ENCODE measurements around the gene GRK4.
"Not testable (repeated sequence)": the region's sequence is repeated elsewhere in the genome, so short reads cannot be mapped to it uniquely, and the experiment has no call there.

The GRK4 gene

DNA sequence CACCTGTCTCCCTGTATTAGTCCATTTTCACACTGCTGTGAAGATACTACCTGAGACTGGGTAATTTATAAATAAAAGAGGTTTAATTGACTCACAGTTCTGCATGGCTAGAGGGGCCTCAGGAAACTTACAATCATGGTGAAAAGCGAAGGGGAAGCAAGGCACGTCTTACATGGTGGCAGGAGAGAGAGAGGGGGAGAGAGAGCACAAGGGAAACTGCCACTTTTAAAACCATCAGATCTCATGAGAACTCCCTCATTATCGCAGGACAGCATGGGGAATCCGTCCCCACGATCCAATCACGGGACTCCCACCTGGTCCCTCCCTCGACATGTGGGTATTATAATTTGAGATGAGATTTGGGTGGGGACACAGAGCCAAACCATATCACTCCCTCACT, 20.3 kb downstream of the GRK4 start:
- DNase-seq; in situ Hi-C loops (cut with HindIII; ENCODE audit: low pct_ligation_motif_present, low pct_unique_long_range_greater_than_20kb, low sequenced_read_pairs): not testable (repeated sequence)

- in situ Hi-C loops (cut with HindIII; ENCODE audit: low pct_ligation_motif_present, low pct_unique_long_range_greater_than_20kb, low sequenced_read_pairs) = no loop called here
- DNase-seq = no peak
These were observed 27.9 kb downstream of the GRK4 start for GRCh38 chr4:2991243-2991642.

GRCh38 chr4:2994917-2995316, 31.5 kb downstream of the GRK4 start:
- DNase-seq = no peak
- in situ Hi-C loops (cut with HindIII; ENCODE audit: low pct_ligation_motif_present, low pct_unique_long_range_greater_than_20kb, low sequenced_read_pairs) = no loop called here

DNA sequence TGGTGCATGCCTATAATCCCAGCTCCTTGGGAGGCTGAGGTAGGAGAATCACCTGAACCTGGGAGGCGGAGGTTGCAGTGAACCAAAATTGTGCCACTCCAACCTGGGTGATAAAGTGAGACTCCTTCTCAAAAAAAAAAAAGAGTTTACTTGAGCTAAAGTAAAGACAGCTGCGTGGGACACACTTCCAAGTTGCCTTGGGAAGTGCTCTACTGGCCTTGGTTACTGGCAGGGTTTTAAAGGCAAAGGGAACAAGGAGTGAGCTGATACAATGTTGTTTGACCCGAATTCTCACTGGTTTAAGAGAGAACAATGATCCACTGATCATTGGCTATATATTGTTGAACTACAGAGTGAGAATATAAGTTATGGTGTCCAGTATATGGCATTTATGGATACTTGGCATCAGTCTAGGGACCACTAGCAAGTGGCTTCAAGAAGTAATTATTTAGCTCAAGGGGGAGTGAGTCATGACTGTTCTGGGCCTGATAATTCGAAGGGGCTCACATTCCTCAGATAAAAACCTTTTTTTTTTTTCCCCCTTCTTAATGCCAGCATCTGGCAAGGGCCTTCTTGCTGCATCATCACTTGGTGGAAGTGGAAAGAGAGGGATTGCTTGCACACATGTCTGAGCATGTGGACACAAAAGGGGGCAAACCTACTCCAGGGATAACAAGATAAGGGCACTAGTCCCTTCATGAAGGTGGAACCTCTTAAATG, 32.3 kb downstream of the GRK4 start:
- no peak for DNase-seq
- in situ Hi-C loops (cut with HindIII; ENCODE audit: low pct_ligation_motif_present, low pct_unique_long_range_greater_than_20kb, low sequenced_read_pairs) = no loop called here

GRCh38 chr4:2996415-2996814, 33.0 kb downstream of the GRK4 start:
- in situ Hi-C loops (cut with HindIII; ENCODE audit: low pct_ligation_motif_present, low pct_unique_long_range_greater_than_20kb, low sequenced_read_pairs) = no loop called here
- no peak for DNase-seq

- in situ Hi-C loops (cut with HindIII; ENCODE audit: low pct_ligation_motif_present, low pct_unique_long_range_greater_than_20kb, low sequenced_read_pairs) = no loop called here
- DNase-seq = no peak
These were observed 44.4 kb downstream of the GRK4 start for GRCh38 chr4:3007724-3008123.

- DNase-seq = no peak
- in situ Hi-C loops (cut with HindIII; ENCODE audit: low pct_ligation_motif_present, low pct_unique_long_range_greater_than_20kb, low sequenced_read_pairs) = no loop called here
These were observed 46.1 kb downstream of the GRK4 start for GRCh38 chr4:3009422-3009821.

- no peak for DNase-seq
- in situ Hi-C loops (cut with HindIII; ENCODE audit: low pct_ligation_motif_present, low pct_unique_long_range_greater_than_20kb, low sequenced_read_pairs) = no loop called here
These were observed 47.2 kb downstream of the GRK4 start for GRCh38 chr4:3010577-3010976.

- in situ Hi-C loops (cut with HindIII; ENCODE audit: low pct_ligation_motif_present, low pct_unique_long_range_greater_than_20kb, low sequenced_read_pairs) = no loop called here
- DNase-seq = no peak
These were observed 47.6 kb downstream of the GRK4 start for GRCh38 chr4:3010998-3011397.

DNA sequence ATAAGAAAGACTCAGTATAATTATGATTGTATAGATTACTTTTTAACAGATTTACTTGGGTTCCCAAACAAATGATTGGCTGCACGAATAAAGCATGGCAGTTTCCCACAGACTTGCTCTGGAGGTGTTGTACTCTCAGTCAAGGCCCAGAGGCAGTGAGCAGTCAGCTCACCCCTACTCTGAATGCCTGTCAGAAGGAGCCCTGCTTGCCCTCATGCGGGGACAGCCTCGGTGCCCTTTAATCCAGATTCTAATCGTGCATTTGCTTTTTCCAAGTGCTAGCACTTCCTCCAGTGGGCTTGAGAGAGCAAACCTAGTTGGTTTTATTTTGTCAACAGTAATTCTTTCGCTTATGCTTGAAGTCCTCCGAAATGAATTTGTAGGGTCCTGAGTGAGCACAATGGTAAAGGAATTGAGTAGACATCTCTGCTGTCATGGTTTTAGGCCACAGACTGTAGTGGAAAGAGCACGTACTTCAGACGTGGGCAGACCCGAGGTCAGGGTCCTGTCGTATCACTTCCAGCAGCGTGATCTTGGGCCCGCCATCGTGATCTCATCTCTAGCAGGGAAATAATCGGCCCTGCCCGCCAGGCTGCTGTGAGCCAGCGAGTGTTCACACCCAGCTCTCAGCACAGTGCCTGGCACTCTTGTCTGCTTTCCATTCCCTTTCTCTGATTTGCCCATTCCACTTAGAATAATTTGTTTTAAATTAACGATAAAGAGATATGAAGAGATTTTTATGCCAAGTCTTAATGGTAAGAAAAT, 48.3 kb downstream of the GRK4 start:
- DNase-seq = no peak
- in situ Hi-C loops (cut with HindIII; ENCODE audit: low pct_ligation_motif_present, low pct_unique_long_range_greater_than_20kb, low sequenced_read_pairs) = no loop called here

GRCh38 chr4:3013323-3013722, 50.0 kb downstream of the GRK4 start:
- in situ Hi-C loops (cut with HindIII; ENCODE audit: low pct_ligation_motif_present, low pct_unique_long_range_greater_than_20kb, low sequenced_read_pairs) = no loop called here
- no peak for DNase-seq

DNA sequence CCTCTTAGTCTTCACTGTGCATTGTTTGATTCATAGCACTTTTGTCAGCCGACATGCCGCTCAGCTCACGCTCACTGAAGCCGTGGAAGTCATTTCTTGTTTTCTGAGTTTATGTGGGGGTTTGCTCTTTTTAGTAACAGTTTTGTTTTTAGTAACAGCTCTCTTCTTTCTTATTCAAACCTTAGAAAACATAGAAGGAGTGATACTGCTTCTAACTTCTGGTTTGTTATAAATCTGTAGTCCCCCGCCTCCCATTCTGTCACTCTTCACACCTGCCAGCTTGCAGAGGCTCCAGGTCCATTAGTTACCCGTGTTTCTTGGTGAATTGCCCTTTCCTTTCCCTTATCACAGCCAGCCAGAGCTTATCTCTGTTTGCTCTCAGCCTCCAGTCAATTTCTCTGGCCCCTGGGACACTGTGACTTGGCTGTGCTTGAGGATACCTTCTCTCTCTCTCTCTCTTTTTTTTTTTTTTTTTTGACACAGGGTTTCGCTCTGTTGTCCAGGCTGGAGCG, 50.5 kb downstream of the GRK4 start:
- DNase-seq = no peak

GRCh38 chr4:3016961-3017360, 53.6 kb downstream of the GRK4 start:
- no peak for DNase-seq
- in situ Hi-C loops (cut with HindIII; ENCODE audit: low pct_ligation_motif_present, low pct_unique_long_range_greater_than_20kb, low sequenced_read_pairs) = no loop called here

More for the DNA sequence above, 50.5 kb downstream of the GRK4 start:
- in situ Hi-C loops (cut with HindIII; ENCODE audit: low pct_ligation_motif_present, low pct_unique_long_range_greater_than_20kb, low sequenced_read_pairs) = no loop called here

GRCh38 chr4:3017504-3017903, 54.1 kb downstream of the GRK4 start:
- in situ Hi-C loops (cut with HindIII; ENCODE audit: low pct_ligation_motif_present, low pct_unique_long_range_greater_than_20kb, low sequenced_read_pairs) = no loop called here
- DNase-seq = no peak

GRCh38 chr4:3019145-3019846, 55.9 kb downstream of the GRK4 start:
- in situ Hi-C loops (cut with HindIII; ENCODE audit: low pct_ligation_motif_present, low pct_unique_long_range_greater_than_20kb, low sequenced_read_pairs) = no loop called here
- DNase-seq = no peak

DNA sequence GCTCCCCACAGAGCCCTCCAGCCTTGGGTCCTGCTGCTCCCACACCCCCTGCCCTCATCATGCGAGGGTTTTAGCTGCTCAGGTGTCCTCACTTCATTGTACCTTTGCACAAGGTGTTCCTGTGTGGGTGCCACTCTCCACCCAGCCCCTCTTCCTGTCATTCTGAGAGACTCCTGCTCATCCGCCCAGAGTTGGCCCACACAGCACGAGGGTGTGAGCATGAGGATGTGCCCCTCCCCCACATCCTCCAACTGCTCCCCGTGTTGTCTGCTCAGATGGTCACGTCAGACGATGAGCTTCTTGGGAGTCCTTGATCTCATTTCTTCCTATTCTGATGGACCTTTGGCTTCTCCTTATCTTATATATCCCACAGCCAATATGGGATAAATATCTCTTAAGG, 57.8 kb downstream of the GRK4 start:
- in situ Hi-C loops (cut with HindIII; ENCODE audit: low pct_ligation_motif_present, low pct_unique_long_range_greater_than_20kb, low sequenced_read_pairs) = no loop called here

GRCh38 chr4:3021627-3022026, 58.3 kb downstream of the GRK4 start:
- no peak for DNase-seq
- in situ Hi-C loops (cut with HindIII; ENCODE audit: low pct_ligation_motif_present, low pct_unique_long_range_greater_than_20kb, low sequenced_read_pairs) = no loop called here

More for the DNA sequence above, 57.8 kb downstream of the GRK4 start:
- no peak for DNase-seq

- in situ Hi-C loops (cut with HindIII; ENCODE audit: low pct_ligation_motif_present, low pct_unique_long_range_greater_than_20kb, low sequenced_read_pairs) = no loop called here
These were observed 58.7 kb downstream of the GRK4 start for GRCh38 chr4:3022112-3022511.

GRCh38 chr4:3022651-3023050, 59.3 kb downstream of the GRK4 start:
- no peak for DNase-seq
- in situ Hi-C loops (cut with HindIII; ENCODE audit: low pct_ligation_motif_present, low pct_unique_long_range_greater_than_20kb, low sequenced_read_pairs) = no loop called here

More at GRCh38 chr4:3022112-3022511, 58.7 kb downstream of the GRK4 start:
- no peak for DNase-seq
